ENCODE data around the gene CPM.

The CPM gene

GRCh38 chr12:68878283-68878682 is 54.7 kb downstream of the CPM start:
- no peak for DNase-seq (ENCODE audit: low spot score)

- no peak for DNase-seq (ENCODE audit: low spot score)
These were observed 55.4 kb downstream of the CPM start for GRCh38 chr12:68877583-68877982.

- peak; percentile 62 for DNase-seq (ENCODE audit: low spot score)
These were observed 56.5 kb downstream of the CPM start for GRCh38 chr12:68876461-68876860.

- DNase-seq (ENCODE audit: low spot score) = no peak
These were observed 59.7 kb downstream of the CPM start for GRCh38 chr12:68873316-68873715.

- no peak for DNase-seq (ENCODE audit: low spot score)
These were observed 61.0 kb downstream of the CPM start for GRCh38 chr12:68871921-68872320.

GRCh38 chr12:68871396-68871795 is 61.6 kb downstream of the CPM start:
- no peak for DNase-seq (ENCODE audit: low spot score)

- DNase-seq (ENCODE audit: low spot score) = no peak
These were observed 62.5 kb downstream of the CPM start for GRCh38 chr12:68870443-68870842.

GRCh38 chr12:68870011-68870410 is 63.0 kb downstream of the CPM start:
- DNase-seq (ENCODE audit: low spot score) = no peak

- no peak for DNase-seq (ENCODE audit: low spot score)
These were observed 64.8 kb downstream of the CPM start for GRCh38 chr12:68868043-68868790.

GRCh38 chr12:68867606-68868005 is 65.4 kb downstream of the CPM start:
- DNase-seq (ENCODE audit: low spot score) = no peak

GRCh38 chr12:68866950-68867349 is 66.0 kb downstream of the CPM start:
- DNase-seq (ENCODE audit: low spot score) = no peak

GRCh38 chr12:68865399-68866164 is 67.4 kb downstream of the CPM start:
- DNase-seq (ENCODE audit: low spot score) = no peak

GRCh38 chr12:68864604-68865003 is 68.4 kb downstream of the CPM start:
- DNase-seq (ENCODE audit: low spot score) = no peak

GRCh38 chr12:68863886-68864454 is 69.0 kb downstream of the CPM start:
- DNase-seq (ENCODE audit: low spot score) = peak; percentile 53

- DNase-seq (ENCODE audit: low spot score) = no peak
These were observed 69.7 kb downstream of the CPM start for GRCh38 chr12:68863109-68863770.

GRCh38 chr12:68861890-68862289 is 71.1 kb downstream of the CPM start:
- no peak for DNase-seq (ENCODE audit: low spot score)

- no peak for DNase-seq (ENCODE audit: low spot score)
These were observed 76.5 kb downstream of the CPM start for GRCh38 chr12:68856510-68856909.

- DNase-seq (ENCODE audit: low spot score) = no peak
These were observed 77.2 kb downstream of the CPM start for GRCh38 chr12:68855771-68856170.

- no peak for DNase-seq (ENCODE audit: low spot score)
These were observed 77.9 kb downstream of the CPM start for GRCh38 chr12:68855111-68855510.

- no peak for DNase-seq (ENCODE audit: low spot score)
These were observed 78.4 kb downstream of the CPM start for GRCh38 chr12:68854554-68854953.

GRCh38 chr12:68854078-68854468 is 78.9 kb downstream of the CPM start:
- DNase-seq (ENCODE audit: low spot score) = no peak

- no peak for DNase-seq (ENCODE audit: low spot score)
These were observed 79.4 kb downstream of the CPM start for GRCh38 chr12:68853396-68854077.
